ENCODE results near the gene VWC2L. TPM values are rescaled to one million over a fixed set of nuclear protein-coding genes. Genes with fewer than 3 reads are reported as not detected.

Gene VWC2L
- total and polyA plus RNA-seq, 2 of the 4 experiments (the other 2 are of a cell fraction): not detected

DNA sequence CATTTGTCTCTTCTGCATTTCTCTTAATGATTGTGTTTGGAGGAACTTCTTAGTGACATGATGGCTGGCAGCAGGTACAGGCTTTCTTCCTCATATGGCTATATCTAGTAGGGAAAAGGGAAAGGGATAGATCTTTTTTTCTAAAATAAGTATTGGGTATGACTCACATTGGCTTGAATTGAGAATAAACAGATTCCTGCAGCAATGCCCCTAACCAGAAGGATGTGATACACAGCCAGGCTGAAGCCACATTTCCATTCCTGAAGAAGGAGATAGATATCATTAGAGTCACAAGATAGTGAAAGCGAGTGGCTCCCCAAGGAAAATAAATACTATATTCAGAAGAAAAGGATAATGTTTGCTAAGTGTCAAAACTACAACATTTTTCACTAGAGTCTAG is 61.1 kb downstream of the VWC2L start:
- Histone ChIP-seq H3K36me3 (ENCODE audit: control insufficient read depth, insufficient read depth, low read length) (no peaks in the 10 kb centered on the region), H3K14ac (replicated peaks; ENCODE audit: low read depth, low read length) (no peak overlapping the region), H4K5ac (ENCODE audit: low read depth, low read length) (no peak overlapping the region), H2AK5ac (ENCODE audit: low read depth, low read length) (no peak overlapping the region), H3K79me1 (ENCODE audit: low read depth in 1 of 2, low read length in 2 of 2) (no peaks in the 10 kb centered on the region), H2BK15ac (ENCODE audit: low read depth, low read length) (no peak overlapping the region), H3K4ac (ENCODE audit: low read depth, low read length) (no peak overlapping the region), H3K9me1 (ENCODE audit: insufficient read depth, low read length) (no peaks in the 10 kb centered on the region), H3K56ac (ENCODE audit: extremely low read depth, insufficient read depth, low read length) (no peak overlapping the region), H2AFZ (replicated peaks; ENCODE audit: low read length, poor library complexity) (no peak overlapping the region), H3K4me3 (ENCODE audit: insufficient read depth, low read depth, low read length) (no peak overlapping the region), H3K18ac (ENCODE audit: low read depth, low read length) (no peak overlapping the region), H2BK120ac (ENCODE audit: low read depth, low read length) (no peak overlapping the region), H4K91ac (ENCODE audit: insufficient read depth, low read depth, low read length) (no peak overlapping the region), H3K9ac (ENCODE audit: low read depth, low read length) (no peak overlapping the region), H4K8ac (ENCODE audit: low read depth in 2 of 2, low read length in 2 of 2) (no peak overlapping the region), H3K4me2 (ENCODE audit: low read depth, low read length) (no peak overlapping the region), H2BK20ac (ENCODE audit: low read depth, low read length) (no peak overlapping the region), H2AK9ac (replicated peaks; ENCODE audit: low read depth, low read length, poor library complexity) (no peak overlapping the region), H4K20me1 (ENCODE audit: insufficient read depth, low read length) (no peaks in the 10 kb centered on the region), H3K9me3 (ENCODE audit: control insufficient read depth, insufficient read depth, low read length) (no peaks in the 10 kb centered on the region), H3K23ac (ENCODE audit: low read depth, low read length) (no peak overlapping the region), H3K27ac (ENCODE audit: insufficient read depth, low read length) (no peak overlapping the region), H3K27me3 (ENCODE audit: control insufficient read depth, insufficient read depth, low read length) (no peaks in the 10 kb centered on the region), H3K4me1 (ENCODE audit: control insufficient read depth, insufficient read depth, low read length) (no peaks in the 10 kb centered on the region; the same call in 1 of the 2 replicates), H2BK5ac (ENCODE audit: low read depth, low read length, poor library complexity, severe bottlenecking) (no peak overlapping the region)
- DNase-seq (peak; percentile 33), ATAC-seq (ENCODE audit: low read depth) (peak; percentile 62)
- intact Hi-C loops (cut with micrococcal nuclease): no loop called here
- TF ChIP-seq POLR2A (IDR thresholded peaks at IDR 0.05; ENCODE audit: low read depth, low read length) (no peak), MAFK (IDR thresholded peaks at IDR 0.05; ENCODE audit: low read depth, low read length) (no peak), BHLHE40 (IDR thresholded peaks at IDR 0.05; ENCODE audit: low read depth, low read length) (no peak), SMC3 (IDR thresholded peaks at IDR 0.05; ENCODE audit: low read depth, low read length) (no peak), RAD21 (IDR thresholded peaks at IDR 0.05; ENCODE audit: low read length) (no peak), CHD1 (IDR thresholded peaks at IDR 0.05; ENCODE audit: low read depth, low read length) (no peak), MXI1 (IDR thresholded peaks at IDR 0.05; ENCODE audit: borderline replicate concordance, low read depth, low read length) (no peak), MAZ (IDR thresholded peaks at IDR 0.05; ENCODE audit: borderline replicate concordance, low read depth, low read length) (no peak), RFX5 (IDR thresholded peaks at IDR 0.05; ENCODE audit: low read depth, low read length) (no peak), FOS (IDR thresholded peaks at IDR 0.05; ENCODE audit: low read depth, low read length) (no peak)
- TF ChIP-seq, protein P1, sequence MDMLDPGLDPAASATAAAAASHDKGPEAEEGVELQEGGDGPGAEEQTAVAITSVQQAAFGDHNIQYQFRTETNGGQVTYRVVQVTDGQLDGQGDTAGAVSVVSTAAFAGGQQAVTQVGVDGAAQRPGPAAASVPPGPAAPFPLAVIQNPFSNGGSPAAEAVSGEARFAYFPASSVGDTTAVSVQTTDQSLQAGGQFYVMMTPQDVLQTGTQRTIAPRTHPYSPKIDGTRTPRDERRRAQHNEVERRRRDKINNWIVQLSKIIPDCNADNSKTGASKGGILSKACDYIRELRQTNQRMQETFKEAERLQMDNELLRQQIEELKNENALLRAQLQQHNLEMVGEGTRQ (IDR thresholded peaks at IDR 0.05; ENCODE audit: low read depth, low read length): no peak
- TF ChIP-seq, protein P2, sequence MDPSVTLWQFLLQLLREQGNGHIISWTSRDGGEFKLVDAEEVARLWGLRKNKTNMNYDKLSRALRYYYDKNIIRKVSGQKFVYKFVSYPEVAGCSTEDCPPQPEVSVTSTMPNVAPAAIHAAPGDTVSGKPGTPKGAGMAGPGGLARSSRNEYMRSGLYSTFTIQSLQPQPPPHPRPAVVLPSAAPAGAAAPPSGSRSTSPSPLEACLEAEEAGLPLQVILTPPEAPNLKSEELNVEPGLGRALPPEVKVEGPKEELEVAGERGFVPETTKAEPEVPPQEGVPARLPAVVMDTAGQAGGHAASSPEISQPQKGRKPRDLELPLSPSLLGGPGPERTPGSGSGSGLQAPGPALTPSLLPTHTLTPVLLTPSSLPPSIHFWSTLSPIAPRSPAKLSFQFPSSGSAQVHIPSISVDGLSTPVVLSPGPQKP (IDR thresholded peaks at IDR 0.05; ENCODE audit: borderline replicate concordance, low read depth, low read length): no peak
- TF ChIP-seq, protein P3, sequence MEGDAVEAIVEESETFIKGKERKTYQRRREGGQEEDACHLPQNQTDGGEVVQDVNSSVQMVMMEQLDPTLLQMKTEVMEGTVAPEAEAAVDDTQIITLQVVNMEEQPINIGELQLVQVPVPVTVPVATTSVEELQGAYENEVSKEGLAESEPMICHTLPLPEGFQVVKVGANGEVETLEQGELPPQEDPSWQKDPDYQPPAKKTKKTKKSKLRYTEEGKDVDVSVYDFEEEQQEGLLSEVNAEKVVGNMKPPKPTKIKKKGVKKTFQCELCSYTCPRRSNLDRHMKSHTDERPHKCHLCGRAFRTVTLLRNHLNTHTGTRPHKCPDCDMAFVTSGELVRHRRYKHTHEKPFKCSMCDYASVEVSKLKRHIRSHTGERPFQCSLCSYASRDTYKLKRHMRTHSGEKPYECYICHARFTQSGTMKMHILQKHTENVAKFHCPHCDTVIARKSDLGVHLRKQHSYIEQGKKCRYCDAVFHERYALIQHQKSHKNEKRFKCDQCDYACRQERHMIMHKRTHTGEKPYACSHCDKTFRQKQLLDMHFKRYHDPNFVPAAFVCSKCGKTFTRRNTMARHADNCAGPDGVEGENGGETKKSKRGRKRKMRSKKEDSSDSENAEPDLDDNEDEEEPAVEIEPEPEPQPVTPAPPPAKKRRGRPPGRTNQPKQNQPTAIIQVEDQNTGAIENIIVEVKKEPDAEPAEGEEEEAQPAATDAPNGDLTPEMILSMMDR (conservative IDR thresholded peaks at IDR 0.05; ENCODE audit: low read depth, low read length): no peak
- WGBS, 2 experiments (ENCODE audit: extremely low coverage in 2 of 2, insufficient read length in 1 of 2): no CpG with 5 or more reads among the region's 1 CpG
- ChIA-PET POLR2A (ENCODE audit: unreplicated experiment) (no interaction called here), CTCF (no interaction called here)
- BruUV-seq (replicated peaks): no TSS peak
- dilution Hi-C loops (cut with HindIII; ENCODE audit: low sequenced_read_pairs, unreplicated experiment): no loop called here
- in situ Hi-C loops (cut with MboI; ENCODE audit: low sequenced_read_pairs): no loop called here

Data from IMR-90 (cell line).